HEK293 (cell line): Measurements from ENCODE around the gene F9.

Experiments
- MYNN ChIP-seq: fragments of 450-650 bp; formaldehyde crosslinking; IDR thresholded peaks from 2 replicates; pipeline ENCODE4 v1.5.1; 2016; ENCODE audit warnings: missing biosample characterization, missing genetic modification characterization, borderline replicate concordance
- ZNF423 ChIP-seq: fragments of 450-650 bp; formaldehyde crosslinking; IDR thresholded peaks from 2 replicates; pipeline ENCODE4 v1.5.1; 2016; ENCODE audit warnings: missing biosample characterization, missing genetic modification characterization
- ZNF776 ChIP-seq: fragments of 450-650 bp; formaldehyde crosslinking; IDR thresholded peaks from 2 replicates; pipeline ENCODE4 v1.5.0; 2017; ENCODE audit warnings: missing biosample characterization, missing genetic modification characterization, borderline replicate concordance
- TF ChIP-seq, protein P1 (sequence below): fragments of 450-650 bp; formaldehyde crosslinking; IDR thresholded peaks from 2 replicates; pipeline ENCODE4 v1.5.1; 2016; ENCODE audit warnings: missing biosample characterization, missing genetic modification characterization

DNA sequence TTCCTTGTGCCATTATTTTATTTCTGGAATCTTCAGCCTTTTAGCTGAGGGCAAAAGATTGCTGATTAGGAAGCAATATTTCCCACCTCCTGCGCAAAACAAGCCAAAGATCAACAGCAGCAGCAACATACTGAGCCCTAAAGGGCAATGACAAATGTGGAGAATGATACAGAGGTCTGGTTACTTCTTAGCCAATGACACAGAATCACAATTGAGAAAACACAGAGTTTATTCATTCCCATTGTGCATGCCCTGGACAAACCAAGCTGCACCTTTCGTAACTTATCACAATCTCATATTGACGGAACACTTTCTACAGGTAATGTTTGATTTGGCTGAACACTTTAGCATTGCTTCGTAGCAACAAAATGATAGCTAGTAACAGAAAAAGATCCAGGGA lies 13.4 kb downstream of the F9 start:
- no peak for TF ChIP-seq MYNN (tag by site-specific recombination)
- TF ChIP-seq ZNF423 (tag by site-specific recombination): no peak
- no peak for TF ChIP-seq ZNF776 (tag by site-specific recombination)
- TF ChIP-seq, protein P1, sequence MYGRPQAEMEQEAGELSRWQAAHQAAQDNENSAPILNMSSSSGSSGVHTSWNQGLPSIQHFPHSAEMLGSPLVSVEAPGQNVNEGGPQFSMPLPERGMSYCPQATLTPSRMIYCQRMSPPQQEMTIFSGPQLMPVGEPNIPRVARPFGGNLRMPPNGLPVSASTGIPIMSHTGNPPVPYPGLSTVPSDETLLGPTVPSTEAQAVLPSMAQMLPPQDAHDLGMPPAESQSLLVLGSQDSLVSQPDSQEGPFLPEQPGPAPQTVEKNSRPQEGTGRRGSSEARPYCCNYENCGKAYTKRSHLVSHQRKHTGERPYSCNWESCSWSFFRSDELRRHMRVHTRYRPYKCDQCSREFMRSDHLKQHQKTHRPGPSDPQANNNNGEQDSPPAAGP (tag by site-specific recombination): no peak
